HEK293 (cell line): ENCODE results near the gene CORO1C.
"Not testable (repeated sequence)": the region's sequence is repeated elsewhere in the genome, so short reads cannot be mapped to it uniquely, and the experiment has no call there.

ENCODE experiments used
- CTCF ChIA-PET: fragments of 350-600 bp; formaldehyde crosslinking; extraction: SDS; loops from one replicate; lab custom pipeline; 2021; ENCODE audit warnings: antibody characterized with exemption; lab: Yijun Ruan, JAX
- POLR2A ChIA-PET: fragments of 300-600 bp; formaldehyde crosslinking; extraction: SDS; loops from one replicate; lab custom pipeline; 2020; ENCODE audit warnings: antibody characterized with exemption, inconsistent platforms; lab: Yijun Ruan, JAX
- H3K27ac ChIP-seq: fragments of 200-500 bp; sonication (Bioruptor generic); 2 replicates; pipeline ENCODE4 v1.5.1; 2014; ENCODE audit warnings: low read depth, low read length, control low read depth, inconsistent platforms; ENCODE audit errors: extremely low read depth
- H3K36me3 ChIP-seq, 2 experiments: fragments of 200-500 bp in 1 of 2; sonication (Bioruptor generic) in 1 of 2; 1 replicate in 1 of 2; 2 replicates in 1 of 2; pipeline ENCODE4 v1.5.1; 2014 to 2017; ENCODE audit warnings: inconsistent platforms in 2 of 2, low read length in 2 of 2; ENCODE audit not compliant: control insufficient read depth in 2 of 2, insufficient read depth in 1 of 2
- H3K4me1 ChIP-seq: fragments of 200-500 bp; sonication (Bioruptor generic); 2 replicates; pipeline ENCODE4 v1.5.1; 2014; ENCODE audit warnings: mild to moderate bottlenecking, low read length, inconsistent platforms; ENCODE audit not compliant: control insufficient read depth, insufficient read depth
- H3K4me3 ChIP-seq: 2 replicates; pipeline ENCODE4 v1.5.1; 2011; ENCODE audit warnings: low read depth, mild to moderate bottlenecking, control low read depth, low read length, moderate library complexity
- H3K9me3 ChIP-seq: fragments of 200-500 bp; sonication (Bioruptor generic); 2 replicates; pipeline ENCODE4 v1.5.1; 2014; ENCODE audit warnings: low read depth, low read length, inconsistent platforms; ENCODE audit not compliant: control insufficient read depth, insufficient read depth
- GLI2 ChIP-seq: fragments of 450-650 bp; formaldehyde crosslinking; IDR thresholded peaks from 2 replicates; pipeline ENCODE4; 2017; ENCODE audit warnings: missing biosample characterization, missing genetic modification characterization, low read depth, borderline replicate concordance
- PBX3 ChIP-seq: sonication (generic); formaldehyde crosslinking; IDR thresholded peaks from 2 replicates; pipeline ENCODE4 v1.8.1; 2022; ENCODE audit warnings: mild to moderate bottlenecking, moderate library complexity, missing genetic modification reagents
- PRDM4 ChIP-seq: fragments of 450-650 bp; formaldehyde crosslinking; IDR thresholded peaks from 2 replicates; pipeline ENCODE4 v1.5.1; 2017; ENCODE audit warnings: missing biosample characterization, missing genetic modification characterization
- REPIN1 ChIP-seq: fragments of 450-650 bp; formaldehyde crosslinking; IDR thresholded peaks from 2 replicates; pipeline ENCODE4 v1.5.1; 2017; ENCODE audit warnings: missing biosample characterization, missing genetic modification characterization, low read depth
- SCRT1 ChIP-seq: fragments of 450-650 bp; formaldehyde crosslinking; IDR thresholded peaks from 2 replicates; pipeline ENCODE4 v1.5.1; 2016; ENCODE audit warnings: missing biosample characterization, missing genetic modification characterization, borderline replicate concordance
- SCRT2 ChIP-seq: fragments of 450-650 bp; formaldehyde crosslinking; IDR thresholded peaks from 2 replicates; pipeline ENCODE4 v1.5.1; 2016; ENCODE audit warnings: missing biosample characterization, missing genetic modification characterization
- SP7 ChIP-seq: fragments of 450-650 bp; formaldehyde crosslinking; IDR thresholded peaks from 2 replicates; pipeline ENCODE4 v1.5.1; 2016; ENCODE audit warnings: missing biosample characterization, missing genetic modification characterization
- ZNF140 ChIP-seq: fragments of 450-650 bp; formaldehyde crosslinking; IDR thresholded peaks from 2 replicates; pipeline ENCODE4 v1.5.1; 2016; ENCODE audit warnings: missing biosample characterization, missing genetic modification characterization
- ZNF146 ChIP-seq: fragments of 450-650 bp; formaldehyde crosslinking; IDR thresholded peaks from 2 replicates; pipeline ENCODE4 v1.5.1; 2016; ENCODE audit warnings: missing biosample characterization, missing genetic modification characterization
- ZNF248 ChIP-seq: fragments of 450-650 bp; formaldehyde crosslinking; IDR thresholded peaks from 2 replicates; pipeline ENCODE4 v1.5.1; 2017; ENCODE audit warnings: missing biosample characterization, missing genetic modification characterization
- ZNF266 ChIP-seq: fragments of 450-650 bp; formaldehyde crosslinking; IDR thresholded peaks from 2 replicates; pipeline ENCODE4 v1.5.1; 2016; ENCODE audit warnings: missing biosample characterization, missing genetic modification characterization, low read depth
- ZNF623 ChIP-seq: fragments of 450-650 bp; formaldehyde crosslinking; IDR thresholded peaks from 2 replicates; pipeline ENCODE4 v1.5.1; 2016; ENCODE audit warnings: missing biosample characterization, missing genetic modification characterization
- ZNF664 ChIP-seq: fragments of 450-650 bp; formaldehyde crosslinking; IDR thresholded peaks from 2 replicates; pipeline ENCODE4 v1.5.1; 2016; ENCODE audit warnings: missing biosample characterization, missing genetic modification characterization
- ZNF701 ChIP-seq: fragments of 450-650 bp; formaldehyde crosslinking; IDR thresholded peaks from 2 replicates; pipeline ENCODE4 v1.5.1; 2016; ENCODE audit warnings: missing biosample characterization, missing genetic modification characterization
- ZNF776 ChIP-seq: fragments of 450-650 bp; formaldehyde crosslinking; IDR thresholded peaks from 2 replicates; pipeline ENCODE4 v1.5.0; 2017; ENCODE audit warnings: missing biosample characterization, missing genetic modification characterization, borderline replicate concordance
- ZSCAN5A ChIP-seq: fragments of 450-650 bp; formaldehyde crosslinking; IDR thresholded peaks from 2 replicates; pipeline ENCODE4 v1.5.1; 2016; ENCODE audit warnings: missing biosample characterization, missing genetic modification characterization

CORO1C gene

GRCh38 chr12:108663324-108664015, 67.8 kb downstream of the CORO1C start:
- Histone ChIP-seq H3K9me3 (no peaks in the 10 kb centered on the region), H3K4me3 (no peak overlapping the region), H3K4me1 (no peaks in the 10 kb centered on the region), H3K27ac (no peak overlapping the region)
- POLR2A ChIA-PET, result interaction anchor here (1.9 kb wide), 1 partner anchor 140 kb away, joined by 5 read pairs; no protein-coding TSS in a partner anchor
- TF ChIP-seq ZNF248 (tag by site-specific recombination) (no peak), ZNF664 (tag by site-specific recombination) (peak; percentile 99), ZSCAN5A (tag by site-specific recombination) (no peak), REPIN1 (no peak), PBX3 (no peak), ZNF146 (tag by site-specific recombination) (peak; percentile 76), ZNF623 (tag by site-specific recombination) (no peak), ZNF266 (tag by site-specific recombination) (no peak), PRDM4 (no peak), ZNF701 (tag by site-specific recombination) (no peak)
- TF ChIP-seq, all 188 proteins: peak for 2
- peaks cover 0 to 24% of the 10 kb centered on the region in 2 experiments; a peak in 2 of 3 replicates for H3K36me3 ChIP-seq
- CTCF ChIA-PET, result interaction anchor here (0.6 to 16.2 kb wide), 29 partner anchors 13 to 431 kb away, joined by 3 to 254 read pairs (median 4); partner anchors contain the start of gene ALKBH2

GRCh38 chr12:108658115-108658514, 73.2 kb downstream of the CORO1C start:
- POLR2A ChIA-PET, result interaction anchor here (0.8 kb wide), 1 partner anchor 72 kb away, joined by 3 read pairs; no protein-coding TSS in a partner anchor
- TF ChIP-seq SCRT1, result peak; percentile 95
- TF ChIP-seq SCRT2 (tag by site-specific recombination), result peak; percentile 98
- not testable (repeated sequence) for H3K9me3 ChIP-seq, H3K27ac ChIP-seq, H3K4me1 ChIP-seq, H3K4me3 ChIP-seq
- CTCF ChIA-PET, result interaction anchor here (0.6 to 16.2 kb wide), 2 partner anchors 144 to 797 kb away, joined by 3 to 254 read pairs; no protein-coding TSS in a partner anchor
- peaks cover 6 to 45% of the 10 kb centered on the region in 2 experiments; a peak in 2 of 3 replicates for H3K36me3 ChIP-seq

- Histone ChIP-seq H3K36me3 (peaks cover 6 to 51% of the 10 kb centered on the region in 2 experiments; a peak in 2 of 3 replicates), H3K27ac (no peak overlapping the region), H3K4me3 (no peak overlapping the region), H3K4me1 (peaks cover 9% of the 10 kb centered on the region), H3K9me3 (no peaks in the 10 kb centered on the region)
- TF ChIP-seq ZNF140 (tag by site-specific recombination), result no peak
- no peak for TF ChIP-seq ZNF776
- TF ChIP-seq ZNF248 (tag by site-specific recombination), result no peak
- no peak for TF ChIP-seq GLI2 (tag by site-specific recombination)
- TF ChIP-seq SP7 (tag by site-specific recombination), result no peak
- ChIA-PET CTCF (interaction anchor here (16.2 kb wide), 1 partner anchor 145 kb away, joined by 254 read pairs; no protein-coding TSS in a partner anchor), POLR2A (no interaction called here)
Measured at GRCh38 chr12:108657130-108657745, 74.1 kb downstream of the CORO1C start.

GRCh38 chr12:108656247-108656646, 75.1 kb downstream of the CORO1C start:
- H3K9me3 ChIP-seq, POLR2A ChIA-PET, H3K4me3 ChIP-seq, CTCF ChIA-PET, H3K4me1 ChIP-seq, H3K27ac ChIP-seq: not testable (repeated sequence)
- H3K36me3 ChIP-seq, result peaks cover 8 to 53% of the 10 kb centered on the region in 2 experiments

- H3K9me3 ChIP-seq, H3K27ac ChIP-seq, H3K4me3 ChIP-seq, POLR2A ChIA-PET, H3K4me1 ChIP-seq: not testable (repeated sequence)
- CTCF ChIA-PET, result interaction anchor here (0.7 kb wide), 2 partner anchors 486 to 487 kb away, joined by 3 read pairs; no protein-coding TSS in a partner anchor
- H3K36me3 ChIP-seq, result peaks cover 12 to 54% of the 10 kb centered on the region in 2 experiments
Measured at GRCh38 chr12:108655812-108656175, 75.5 kb downstream of the CORO1C start.
